CD4-positive, alpha-beta T cell treated with Interleukin-12 subunit alpha and Interleukin-12 subunit beta, for 1 hour (primary cell): ENCODE data around the gene WDR48.
"Not testable (repeated sequence)": the region's sequence is repeated elsewhere in the genome, so short reads cannot be mapped to it uniquely, and the experiment has no call there.

Experiments
- DNase-seq: peaks from one replicate; pipeline ENCODE4 v3.0.0-alpha.2; 2020

The WDR48 gene

DNA sequence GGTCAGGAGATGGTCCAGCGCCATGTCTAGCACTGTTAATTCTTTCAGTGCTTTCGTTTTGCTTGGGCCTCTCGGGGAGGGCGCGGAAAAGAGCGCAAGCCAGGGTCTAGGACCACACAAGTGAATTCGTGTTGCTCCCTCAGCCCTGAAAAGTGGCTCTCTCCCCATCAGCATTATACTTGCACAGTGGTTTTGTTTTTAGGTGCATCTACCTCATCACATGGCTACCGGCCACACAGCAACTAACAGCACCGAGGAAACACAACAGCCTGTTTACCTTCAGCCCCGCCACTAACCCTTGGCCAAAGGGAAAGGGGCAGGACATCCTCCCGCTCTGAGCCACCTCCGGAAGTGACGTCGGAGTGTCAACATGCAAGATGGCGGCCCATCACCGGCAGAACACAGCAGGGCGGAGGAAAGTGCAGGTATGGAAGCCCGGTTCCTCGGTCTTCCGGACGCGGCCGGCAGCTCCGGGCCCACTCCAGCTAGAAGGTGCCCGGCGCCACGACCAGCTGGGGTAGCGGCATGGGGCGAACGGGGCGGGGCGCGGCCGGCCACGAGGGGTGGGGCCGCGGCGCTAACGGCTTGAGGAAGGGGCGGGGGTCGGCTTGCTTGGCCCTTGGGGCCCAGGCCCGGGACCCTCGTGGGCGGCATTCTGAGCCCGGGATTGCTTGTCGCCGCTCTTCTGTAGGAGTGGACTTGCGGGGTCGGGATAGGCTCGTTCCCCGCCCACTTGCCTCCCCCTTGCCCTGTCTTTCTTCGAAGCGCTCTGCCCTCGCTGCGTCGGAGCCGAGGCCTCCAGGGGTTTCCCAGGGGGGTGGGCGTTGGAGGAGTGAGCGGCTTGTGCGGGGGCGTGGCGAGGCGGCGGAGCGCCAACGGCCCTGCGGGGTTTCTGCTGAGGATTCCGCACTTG lies at the start of gene WDR48, which contains the start of gene SCN11A:
WDR48 (plus strand) TSS at position 368 of the 913 bp plus-strand sequence; CDS start at position 378, 10 bp downstream.
SCN11A (minus strand) TSS at position 296 of the 913 bp plus-strand sequence. CDS start 101,582 bp downstream, outside the sequence.
- DNase-seq = peak; percentile 95

DNA sequence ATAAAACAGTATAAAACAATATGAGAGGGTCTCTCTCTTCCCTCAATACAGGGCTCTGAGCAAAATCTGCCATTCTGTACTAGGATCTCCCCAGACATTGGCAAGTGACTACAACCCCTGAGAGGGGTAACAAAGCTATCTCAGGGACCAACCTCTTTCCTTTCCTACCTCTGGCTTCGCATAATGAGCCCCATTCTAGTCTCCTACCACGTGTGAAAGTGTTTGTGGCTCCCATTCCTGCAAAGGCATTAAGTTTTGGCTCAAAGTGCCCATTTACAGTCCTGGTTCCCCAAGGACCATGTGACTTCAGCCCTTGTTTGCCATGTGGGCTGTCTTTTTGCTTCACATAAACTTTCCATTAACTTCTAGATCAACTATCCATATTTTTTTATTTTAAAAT lies 46.5 kb upstream of the WDR48 start:
- no peak for DNase-seq

DNA sequence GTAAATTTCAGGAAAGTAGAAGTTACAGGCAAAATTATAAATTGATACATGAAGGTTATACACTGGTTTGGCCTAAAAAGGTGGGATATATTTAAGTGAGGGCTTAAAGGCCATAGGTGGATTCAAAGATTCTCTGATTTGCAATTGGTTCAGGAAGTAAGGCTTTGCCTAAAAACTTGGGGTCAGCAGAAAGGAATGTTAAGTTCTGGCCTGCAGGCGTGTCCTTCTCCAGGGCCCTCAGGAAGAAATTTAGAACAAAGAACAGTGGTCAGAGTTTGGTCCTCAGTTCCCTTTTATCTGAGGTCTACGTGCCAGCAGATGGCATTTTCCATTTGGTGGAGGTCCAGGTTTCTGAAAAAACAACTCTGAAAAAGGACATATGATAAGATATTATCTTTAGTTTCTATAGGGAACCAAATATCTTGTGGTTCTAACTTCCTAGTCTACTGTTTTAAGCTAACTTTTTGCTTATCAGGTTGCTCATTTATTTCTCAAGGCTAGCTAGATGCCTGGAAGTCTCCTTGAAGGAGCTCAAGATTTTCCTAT lies 40.6 kb upstream of the WDR48 start:
- no peak for DNase-seq

DNA sequence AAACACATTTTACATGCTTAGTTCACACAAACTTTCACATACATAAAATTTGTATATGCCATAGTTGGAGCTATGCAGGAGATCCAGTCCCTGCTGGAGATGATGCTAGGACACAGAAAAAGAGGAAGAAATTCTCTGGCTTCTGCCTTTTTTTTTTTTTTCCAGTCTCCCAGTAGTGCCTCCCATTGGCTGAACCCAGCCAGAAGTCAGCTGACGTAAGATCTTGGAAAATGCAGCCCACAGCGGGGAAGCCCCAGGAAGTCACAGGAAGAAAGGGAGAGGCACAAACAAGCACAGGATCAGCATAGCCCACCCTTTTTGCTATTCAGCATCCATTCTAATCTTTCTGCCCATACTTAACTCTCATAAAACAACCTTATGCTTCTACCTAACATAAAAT lies 38.5 kb upstream of the WDR48 start:
- no peak for DNase-seq

DNA sequence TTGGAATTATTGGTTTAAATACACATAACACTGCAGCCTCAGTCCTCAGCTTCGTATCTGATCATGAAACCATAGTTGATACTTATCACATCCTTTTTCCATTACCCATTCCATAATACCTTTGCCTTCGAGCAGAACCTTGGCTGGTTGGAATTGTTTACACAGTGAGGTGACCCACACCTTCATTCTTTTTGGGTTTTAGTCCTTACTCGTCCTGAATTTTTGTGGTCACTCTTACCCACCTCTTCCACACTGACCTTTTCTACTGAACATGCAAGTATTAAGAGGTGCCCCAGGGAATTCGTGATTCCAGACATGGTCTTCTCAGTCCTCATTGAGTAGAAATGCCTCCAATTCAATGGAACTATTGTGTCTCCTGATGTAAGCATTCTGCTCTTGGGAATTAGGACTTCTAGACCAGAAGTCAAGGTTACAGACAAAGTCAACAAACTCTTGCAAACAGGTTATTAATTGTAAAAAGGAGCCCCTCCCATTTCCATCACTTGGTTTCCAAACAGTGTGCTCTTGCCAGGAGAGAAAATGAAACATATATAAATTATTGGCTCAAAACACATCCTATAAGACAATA lies 37.8 kb upstream of the WDR48 start:
- no peak for DNase-seq

DNA sequence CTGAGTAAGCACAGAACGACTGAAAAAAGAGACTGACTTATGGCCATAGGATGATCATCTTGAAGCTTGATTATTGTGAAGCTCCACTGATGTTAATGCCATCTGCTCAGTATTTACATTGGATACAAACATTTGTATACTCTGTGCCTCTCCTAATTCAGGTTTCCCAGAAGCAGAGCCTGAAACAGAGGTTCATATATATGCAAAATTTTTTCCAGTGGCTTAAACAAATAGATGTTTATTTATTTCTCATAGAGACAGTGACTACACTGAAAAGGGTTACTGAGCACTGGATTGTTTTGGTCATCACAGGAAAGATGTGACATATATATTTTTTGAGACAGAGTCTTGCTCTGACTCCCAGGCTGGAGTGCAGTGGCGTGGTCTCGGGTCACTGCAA lies 36.4 kb upstream of the WDR48 start:
- no peak for DNase-seq

DNA sequence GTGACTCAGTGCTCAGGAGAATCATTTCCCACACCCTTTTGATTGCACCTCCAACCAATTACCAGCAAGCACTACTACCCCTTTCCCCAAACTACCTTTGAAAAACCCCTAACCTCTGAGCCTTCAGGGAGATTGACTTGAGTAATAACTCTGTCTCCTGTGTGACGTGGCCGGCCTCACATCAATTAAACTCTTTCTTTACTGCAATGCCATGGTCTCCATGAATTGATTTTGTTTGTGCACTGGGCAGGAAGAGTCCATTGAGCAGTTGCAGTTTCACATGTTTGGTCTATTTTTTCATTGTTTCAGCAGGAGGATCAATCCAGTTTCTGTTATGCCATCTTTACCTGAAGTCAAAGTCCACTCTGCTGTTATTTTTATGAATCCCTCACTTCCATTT lies 32.5 kb upstream of the WDR48 start:
- DNase-seq = no peak

DNA sequence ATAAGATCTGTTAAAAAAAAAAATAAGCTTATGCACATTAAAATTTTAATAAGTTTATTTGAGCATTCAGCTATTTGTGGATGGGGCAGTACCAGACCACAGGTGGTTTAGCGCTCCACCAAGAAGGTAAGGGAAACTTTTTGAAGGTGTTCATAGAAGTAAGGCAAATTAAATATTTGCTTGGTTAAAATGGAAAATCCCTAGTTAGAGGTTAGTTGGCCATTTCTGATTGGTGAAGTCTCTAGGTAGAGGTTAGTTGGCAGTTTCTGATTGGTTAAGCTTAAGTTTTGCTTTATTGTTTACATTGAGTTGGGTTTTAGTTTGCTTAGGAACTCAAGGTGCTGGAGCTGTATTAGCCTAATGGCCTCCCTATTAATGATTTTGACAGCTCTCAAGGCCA lies 30.8 kb upstream of the WDR48 start:
- DNase-seq = no peak

DNA sequence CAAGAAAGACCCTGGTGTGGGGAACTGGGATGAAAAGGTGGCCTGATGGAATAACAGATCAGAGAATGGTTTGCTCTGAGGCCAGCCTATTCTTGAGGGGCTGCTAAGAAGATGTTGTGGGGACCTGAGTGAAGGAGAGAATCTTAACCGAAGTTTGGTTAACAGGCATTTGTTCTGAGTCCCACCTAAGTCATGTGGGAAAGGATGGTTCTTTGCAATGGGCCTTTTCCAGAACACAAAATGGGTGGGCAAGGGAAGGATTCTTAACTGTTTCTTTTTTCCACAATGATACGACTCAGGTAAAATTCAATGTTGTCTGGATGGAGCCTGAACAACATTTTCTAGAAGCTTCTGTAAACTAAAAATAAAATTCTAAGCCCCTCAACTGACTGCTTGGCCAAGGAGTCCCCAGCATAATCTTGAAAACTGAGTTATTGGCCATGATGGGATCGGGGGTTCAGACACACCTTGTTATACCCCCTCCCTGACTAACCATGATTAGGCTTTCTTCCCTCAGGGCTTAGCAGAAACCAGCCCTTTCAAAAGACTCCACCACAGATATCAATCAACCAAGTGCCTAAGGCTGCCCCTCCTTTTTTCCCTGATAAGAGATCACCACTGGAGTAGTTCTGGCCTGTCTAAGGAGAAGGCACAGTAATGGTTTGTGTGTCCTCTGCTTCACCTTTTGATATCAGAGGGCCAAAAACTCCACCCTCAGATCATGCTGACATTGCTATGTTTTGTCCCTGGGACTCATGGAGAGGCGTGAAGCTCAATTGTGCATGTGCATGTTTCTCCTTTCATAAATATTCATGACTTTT lies 30.1 kb upstream of the WDR48 start:
- DNase-seq = no peak

DNA sequence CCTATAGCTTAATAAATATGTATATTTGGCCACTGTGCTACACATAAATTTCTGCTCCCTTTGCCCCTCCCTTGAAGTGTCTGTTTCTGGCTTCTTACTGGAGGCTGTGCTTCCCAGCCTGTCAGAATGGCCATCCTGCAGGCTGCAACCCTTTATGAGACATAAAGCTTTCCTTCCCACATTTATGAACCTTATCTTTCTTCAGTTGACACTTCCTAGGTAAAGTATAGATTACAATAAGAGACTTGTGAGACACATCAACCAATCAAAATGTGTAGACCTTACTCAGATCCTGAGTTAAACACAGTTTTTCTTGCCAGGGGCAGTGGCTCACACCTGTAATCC lies 29.6 kb upstream of the WDR48 start:
- no peak for DNase-seq

DNA sequence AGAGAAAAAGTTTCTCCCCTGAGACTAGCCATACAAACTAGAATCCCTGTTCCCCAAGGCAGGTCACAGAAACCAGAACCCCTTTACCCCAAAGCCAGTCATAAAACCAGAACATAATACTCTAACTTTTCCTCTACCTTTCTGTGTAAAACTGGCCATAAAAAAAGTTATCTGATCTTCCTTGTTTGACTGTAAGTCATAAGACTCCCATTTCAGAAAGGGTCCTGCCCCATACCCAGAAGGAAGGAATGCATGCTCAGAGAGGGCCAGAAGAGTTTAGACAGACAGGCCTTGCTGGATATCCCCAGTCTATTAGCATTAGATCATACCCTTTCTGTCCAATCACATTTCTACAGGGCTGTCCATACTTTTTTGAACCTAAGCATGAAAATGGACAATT lies 27.3 kb upstream of the WDR48 start:
- DNase-seq = no peak

DNA sequence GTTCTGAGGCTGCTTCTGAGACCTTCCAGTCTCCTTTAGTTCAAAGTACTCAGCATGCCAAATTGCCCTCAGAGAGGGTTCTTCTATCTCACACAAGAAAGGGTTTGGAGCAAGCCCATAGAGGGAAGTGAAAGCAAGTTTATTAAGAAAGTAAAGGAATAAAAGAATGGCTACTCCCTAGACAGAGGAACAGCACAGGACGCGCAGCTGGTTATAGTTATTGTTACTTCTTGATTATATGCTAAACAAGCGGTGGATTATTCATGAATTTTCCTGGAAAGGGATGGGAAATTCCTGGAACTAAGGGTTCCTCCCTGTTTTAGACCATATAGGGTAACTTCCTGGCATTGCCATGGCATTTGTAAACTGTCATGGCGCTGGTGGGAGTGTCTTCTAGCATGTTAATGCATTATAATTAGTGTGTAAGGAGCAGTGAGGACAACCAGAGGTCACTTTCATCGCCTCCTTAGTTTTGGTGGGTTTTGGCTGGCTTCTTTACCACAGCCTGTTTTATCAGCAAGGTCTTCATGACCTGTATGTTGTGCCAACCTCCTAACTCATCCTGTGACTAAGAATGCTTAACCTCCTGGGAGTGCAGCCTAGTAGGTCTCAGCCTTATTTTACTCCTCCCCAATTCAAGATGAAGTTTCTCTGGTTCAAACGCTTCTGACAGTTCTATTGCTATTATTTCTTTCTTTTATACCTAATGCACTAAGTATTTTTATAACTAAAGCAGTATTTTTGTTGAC lies 26.4 kb upstream of the WDR48 start:
- no peak for DNase-seq

DNA sequence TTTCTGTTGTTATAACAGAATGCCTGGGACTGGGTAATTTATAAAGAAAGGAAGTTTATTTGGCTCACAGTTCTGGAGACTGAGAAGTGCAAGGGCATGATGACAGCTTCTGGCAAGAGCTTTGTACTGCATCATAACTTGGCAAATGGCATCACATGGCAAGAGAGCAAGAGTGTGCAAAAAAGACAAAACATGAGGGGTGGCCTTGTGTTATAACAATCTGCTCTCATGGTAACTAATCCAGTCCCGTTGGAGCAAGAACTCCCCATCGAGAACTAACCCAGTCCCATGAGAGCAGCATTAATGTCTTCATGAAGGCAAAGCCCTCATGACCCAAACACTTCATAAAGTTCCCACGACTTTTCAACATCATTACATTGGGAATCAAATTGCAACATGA lies 23.3 kb upstream of the WDR48 start:
- DNase-seq = no peak

DNA sequence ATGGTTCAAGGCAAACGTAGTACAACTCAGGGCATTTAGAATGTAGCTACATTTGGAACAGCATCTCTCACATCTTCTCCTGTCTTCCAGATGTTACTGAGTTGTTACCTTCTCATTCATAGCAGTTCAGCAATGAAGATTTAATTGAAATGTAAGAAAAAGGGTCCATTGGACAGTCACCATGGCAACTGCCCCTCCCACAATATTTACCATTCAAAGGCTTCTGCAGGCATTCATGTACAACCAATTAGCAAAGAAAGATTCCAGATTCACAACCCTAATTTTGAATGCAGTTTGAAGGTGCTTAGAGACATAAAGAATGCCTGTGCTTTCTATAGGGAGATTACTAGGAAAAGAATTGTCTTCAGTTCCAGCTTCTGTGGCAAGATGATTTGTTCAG lies 22.3 kb upstream of the WDR48 start:
- no peak for DNase-seq

DNA sequence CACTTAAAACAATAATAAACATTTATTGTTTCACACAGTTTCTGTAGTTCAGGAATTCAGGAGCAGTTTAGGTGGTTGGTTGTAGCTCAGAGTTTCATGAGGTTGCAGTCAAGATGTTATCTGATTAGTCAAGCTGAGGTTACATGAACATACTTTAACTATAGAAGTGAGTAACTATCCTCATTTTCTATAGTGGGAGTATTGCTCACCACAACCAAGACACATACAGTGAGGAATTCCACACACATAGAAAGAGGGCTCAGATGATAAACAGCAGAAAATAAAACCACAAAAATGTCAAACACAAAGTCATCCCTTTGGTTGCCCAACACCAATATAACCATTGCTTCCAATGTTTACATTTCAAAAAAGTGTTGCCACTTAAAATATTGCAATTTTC lies 13.7 kb upstream of the WDR48 start:
- DNase-seq = no peak

DNA sequence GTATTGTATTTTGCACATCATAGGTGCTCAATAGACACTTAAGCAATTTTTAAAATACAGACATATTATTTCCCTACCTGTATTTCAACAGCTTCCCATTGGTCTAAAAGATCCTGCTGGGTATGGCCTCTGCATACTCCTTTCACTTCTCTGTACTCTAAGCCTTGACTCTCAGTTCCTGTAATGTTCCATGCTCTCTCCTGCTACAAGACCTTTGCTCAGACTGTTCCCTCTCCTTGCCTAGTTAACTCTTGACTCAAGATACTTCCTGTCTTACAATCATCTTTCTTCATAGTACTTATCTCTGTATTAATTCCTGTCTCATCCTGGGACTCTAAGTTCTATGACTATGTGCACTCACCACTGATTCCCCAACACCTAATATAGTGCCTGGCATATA lies 1.8 kb upstream of the WDR48 start:
- DNase-seq = peak; percentile 2

DNA sequence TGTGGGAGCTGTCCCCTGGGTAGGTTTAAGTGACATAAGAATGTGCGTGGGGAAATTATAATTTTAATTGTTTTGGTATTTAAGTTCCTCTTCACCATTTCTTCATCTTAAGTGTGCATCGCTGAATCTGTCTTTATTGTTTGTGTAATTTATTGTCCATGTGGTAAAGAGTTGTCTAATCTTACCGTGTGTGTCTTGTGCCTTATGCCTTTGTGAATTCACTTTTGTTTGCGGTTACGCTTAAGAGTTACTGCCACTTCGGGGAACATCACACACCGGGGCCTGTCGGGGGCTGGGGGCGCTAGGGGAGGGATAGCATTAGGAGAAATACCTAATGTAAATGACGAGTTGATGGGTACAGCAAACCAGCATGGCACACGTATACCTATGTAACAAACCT lies 767 bp downstream of the WDR48 start:
- no peak for DNase-seq

DNA sequence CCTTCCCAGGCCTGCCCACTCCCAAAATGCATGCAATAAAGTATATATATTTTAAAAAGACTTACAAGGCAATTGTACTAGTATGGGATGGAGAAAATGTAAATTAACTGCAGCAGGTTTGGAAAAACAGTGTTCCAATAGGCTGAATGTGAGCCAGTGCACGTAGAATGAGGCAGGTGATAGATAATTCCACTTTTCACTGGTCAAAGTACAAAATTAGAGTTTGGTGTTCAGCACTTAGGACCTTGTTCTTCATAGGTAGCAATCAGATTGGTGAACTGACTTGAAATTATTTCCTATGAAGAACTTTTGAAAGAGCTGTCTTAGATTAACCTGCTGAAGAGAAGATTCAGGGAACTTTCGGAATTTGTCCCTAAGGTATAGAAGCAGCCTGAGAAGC lies 1.9 kb downstream of the WDR48 start:
- DNase-seq = no peak

DNA sequence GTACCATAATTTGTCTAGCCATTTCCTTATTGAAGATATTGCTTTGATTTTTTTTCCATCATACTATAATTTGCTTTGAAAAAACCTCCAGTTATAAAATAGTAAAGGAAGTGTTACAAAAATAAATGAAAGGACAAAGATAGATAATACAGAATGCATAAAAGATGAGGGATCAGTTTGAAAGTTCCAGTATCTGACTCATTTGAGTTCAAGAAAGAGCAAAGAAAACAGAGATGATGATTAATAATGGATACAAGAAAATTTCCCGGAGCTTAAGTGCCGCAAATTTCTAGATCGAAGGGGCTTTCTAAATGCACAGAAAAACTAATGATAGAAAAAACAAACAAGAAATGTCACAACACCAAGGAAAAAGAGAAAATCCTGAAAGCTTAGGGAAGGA lies 4.3 kb downstream of the WDR48 start:
- DNase-seq = no peak

DNA sequence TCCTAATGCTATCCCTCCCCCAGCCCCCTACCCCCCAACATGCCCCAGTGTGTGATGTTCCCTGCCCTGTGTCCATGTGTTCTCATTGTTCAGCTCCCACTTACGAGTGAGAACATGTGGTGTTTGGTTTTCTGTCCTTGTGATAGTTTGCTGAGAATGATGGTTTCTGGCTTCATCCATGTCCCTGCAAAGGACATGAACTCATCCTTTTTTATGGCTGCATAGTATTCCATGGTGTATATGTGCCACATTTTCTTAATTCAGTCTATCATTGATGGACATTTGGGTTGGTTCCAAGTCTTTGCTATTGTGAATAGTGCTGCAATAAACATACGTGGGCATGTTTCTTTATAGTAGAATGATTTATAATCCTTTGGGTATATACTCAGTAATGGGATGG lies 9.4 kb downstream of the WDR48 start:
- not testable (repeated sequence) for DNase-seq

DNA sequence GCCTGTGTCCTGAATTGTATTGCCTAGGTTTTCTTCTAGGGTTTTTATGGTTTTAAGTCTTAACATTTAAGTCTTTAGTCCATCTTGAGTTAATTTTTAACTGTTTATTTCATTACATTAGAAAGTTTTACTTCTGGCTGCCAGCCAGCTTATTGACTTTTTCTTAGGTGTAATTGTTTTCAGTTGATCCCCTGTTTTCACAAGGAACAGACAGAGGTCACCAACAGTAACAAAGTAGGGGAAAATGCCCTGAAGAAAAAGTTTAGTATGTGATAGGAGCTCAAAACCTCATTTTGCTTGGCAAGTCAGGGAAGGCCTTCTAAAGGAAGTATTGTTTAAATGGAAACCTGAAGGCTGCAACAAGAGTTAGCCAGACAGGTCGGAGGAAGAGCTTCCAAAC lies 10.4 kb downstream of the WDR48 start:
- no peak for DNase-seq

DNA sequence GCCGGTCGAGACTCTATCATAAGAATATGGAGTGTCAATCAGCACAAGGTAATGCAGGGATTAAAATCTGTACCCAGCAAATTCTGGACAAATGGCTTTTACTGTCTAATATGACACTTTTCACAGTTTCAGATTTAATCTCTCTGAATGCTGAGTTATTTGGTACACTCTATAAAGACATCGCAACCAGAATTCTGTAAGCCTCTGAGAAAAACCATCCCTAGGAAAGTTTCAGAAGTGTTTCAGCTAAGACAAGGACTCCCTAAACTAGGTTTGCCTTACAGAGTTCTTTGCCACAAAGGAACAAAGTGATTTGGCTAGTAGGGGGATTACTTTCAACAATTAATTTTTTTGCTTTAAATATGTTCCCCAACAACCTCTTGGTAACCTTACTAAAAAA lies 11.3 kb downstream of the WDR48 start:
- DNase-seq = no peak

DNA sequence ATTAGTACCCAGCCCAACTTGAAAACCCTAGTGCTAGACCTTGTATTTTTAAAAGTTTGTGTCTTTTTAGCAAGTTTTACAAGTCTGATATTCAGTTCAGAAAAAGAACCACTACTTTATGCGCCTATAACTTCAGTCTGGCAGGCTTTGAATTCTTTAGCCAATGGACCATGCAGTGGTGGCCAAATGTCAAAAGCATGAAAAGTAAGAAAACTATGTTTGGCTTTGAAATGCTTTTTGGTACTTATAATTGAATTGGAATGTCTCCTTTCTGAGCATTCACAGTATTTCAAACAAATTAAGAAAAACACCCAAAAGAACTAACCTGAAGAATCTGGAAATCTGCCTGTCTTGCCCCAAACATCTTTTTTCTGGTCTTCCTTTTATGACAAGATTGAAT lies 12.8 kb downstream of the WDR48 start:
- no peak for DNase-seq
